Endothelial cell of umbilical vein (primary cell): Measurements from ENCODE around the gene PLIN5. TPM values are rescaled to one million over a fixed set of nuclear protein-coding genes. Genes with fewer than 3 reads are reported as not detected.

Experiments used
- BruUV-seq: library from RNA; stranded (reverse); fragments of 400-500 nt; replicated peaks from 2 replicates; lab custom pipeline; 2021; lab: Mats Ljungman, UMichigan
- CTCF ChIA-PET: fragments of 300-600, 350-600 bp; sonication (Branson Sonifier 250); formaldehyde crosslinking; loops from one replicate; lab custom pipeline; 2021; ENCODE audit warnings: antibody characterized with exemption, inconsistent platforms; lab: Charles Lee
- POLR2A ChIA-PET: fragments of 300-600, 350-600 bp; sonication (Branson Sonifier 250); formaldehyde crosslinking; loops from one replicate; lab custom pipeline; 2021; ENCODE audit warnings: antibody characterized with exemption, inconsistent platforms; lab: Charles Lee
- DNase-seq: peaks from one replicate; pipeline ENCODE4 v3.0.0-alpha.2; 2011; ENCODE audit warnings: low read depth, low spot score
- FAIRE-seq: peaks from 2 replicates; lab custom pipeline; 2011; peaks lifted over from hg19 to GRCh38; lab: Jason Lieb, UNC
- H2AFZ ChIP-seq: 2 replicates; pipeline ENCODE4 v1.6.0; 2012; ENCODE audit warnings: low read depth, low read length, control low read depth, inconsistent platforms
- H3K27ac ChIP-seq: 2 replicates; pipeline ENCODE4 v1.5.1; 2011; ENCODE audit warnings: low read depth, mild to moderate bottlenecking, control low read depth, low read length, moderate library complexity; ENCODE audit not compliant: insufficient read depth
- H3K27me3 ChIP-seq, 2 experiments: 2 replicates each; pipeline versions ENCODE4 v1.6.0 to v1.6.1; 2011; ENCODE audit warnings: low read length in 2 of 2, mixed read lengths in 1 of 2; ENCODE audit not compliant: control insufficient read depth in 2 of 2, insufficient read depth in 2 of 2
- H3K36me3 ChIP-seq, 2 experiments: 2 replicates in 1 of 2; 3 replicates in 1 of 2; pipeline ENCODE4 v1.5.1; 2011; ENCODE audit warnings: low read length in 2 of 2, mild to moderate bottlenecking in 1 of 2, moderate library complexity in 1 of 2; ENCODE audit not compliant: control insufficient read depth in 2 of 2, insufficient read depth in 2 of 2; ENCODE audit errors: extremely low read depth in 1 of 2
- H3K4me1 ChIP-seq: 3 replicates; pipeline ENCODE4 v1.5.1; 2011; ENCODE audit warnings: mild to moderate bottlenecking, low read length; ENCODE audit not compliant: control insufficient read depth, insufficient read depth; ENCODE audit errors: extremely low read depth
- H3K4me2 ChIP-seq: 2 replicates; pipeline ENCODE4 v1.6.1; 2011; ENCODE audit warnings: low read length, control low read depth, mixed read lengths; ENCODE audit not compliant: insufficient read depth
- H3K4me3 ChIP-seq, 3 experiments: fragments of 200-600 bp in 1 of 3; sonication (generic), shearing (Covaris generic) in 1 of 3; replicated peaks in 1 of 3; 2 replicates each; pipeline ENCODE4 v1.5.1; 2011 to 2016; ENCODE audit warnings: control low read depth in 3 of 3, low read length in 3 of 3, mild to moderate bottlenecking in 2 of 3, inconsistent platforms in 1 of 3, low read depth in 1 of 3, moderate library complexity in 1 of 3; ENCODE audit not compliant: insufficient read depth in 1 of 3
- H3K79me2 ChIP-seq: 2 replicates; pipeline ENCODE4 v1.6.0; 2012; ENCODE audit warnings: low read length, inconsistent platforms; ENCODE audit not compliant: control insufficient read depth, insufficient read depth
- H3K9ac ChIP-seq: replicated peaks from 2 replicates; pipeline ENCODE3; 2011; ENCODE audit warnings: low read length, control low read depth; ENCODE audit not compliant: insufficient read depth; ENCODE audit errors: extremely low read depth
- H3K9me1 ChIP-seq: replicated peaks from 3 replicates; pipeline ENCODE4 v1.6.0; 2011; ENCODE audit warnings: mild to moderate bottlenecking, low read length; ENCODE audit not compliant: control insufficient read depth, insufficient read depth; ENCODE audit errors: extremely low read depth
- H3K9me3 ChIP-seq: replicated peaks from 2 replicates; pipeline ENCODE4 v1.5.1; 2012; ENCODE audit warnings: low read length, inconsistent platforms; ENCODE audit not compliant: control insufficient read depth, insufficient read depth
- H4K20me1 ChIP-seq: replicated peaks from 2 replicates; pipeline ENCODE3; 2011; ENCODE audit warnings: mild to moderate bottlenecking, low read length; ENCODE audit not compliant: control insufficient read depth, insufficient read depth; ENCODE audit errors: extremely low read depth
- EZH2 ChIP-seq: IDR thresholded peaks from 2 replicates; pipeline ENCODE4 v1.6.1; 2012; ENCODE audit warnings: borderline replicate concordance, low read depth, mild to moderate bottlenecking, moderate library complexity, low read length, inconsistent platforms; ENCODE audit not compliant: severe bottlenecking
- FOS ChIP-seq: IDR thresholded peaks from 2 replicates; pipeline ENCODE4 v1.6.1; 2011; ENCODE audit warnings: mild to moderate bottlenecking, low read length, moderate library complexity, borderline replicate concordance; ENCODE audit not compliant: insufficient read depth
- GATA2 ChIP-seq: IDR thresholded peaks from 2 replicates; pipeline ENCODE4 v1.7.0; 2011; ENCODE audit warnings: low read depth, mild to moderate bottlenecking, moderate library complexity, mixed read lengths, low read length; ENCODE audit not compliant: insufficient read length, insufficient read depth
- JUN ChIP-seq: IDR thresholded peaks from 2 replicates; pipeline ENCODE4 v1.6.1; 2011; ENCODE audit warnings: borderline replicate concordance, low read depth; ENCODE audit not compliant: insufficient read length, insufficient read depth
- MYC ChIP-seq: IDR thresholded peaks from one replicate; pipeline ENCODE4 v1.6.1; 2011; ENCODE audit warnings: mild to moderate bottlenecking, low read depth, low read length
- POLR2A ChIP-seq: IDR thresholded peaks from 2 replicates; pipeline ENCODE4 v1.6.1; 2012; ENCODE audit warnings: low read depth, mild to moderate bottlenecking, control low read depth, low read length
- POLR2AphosphoS5 ChIP-seq: IDR thresholded peaks from 2 replicates; pipeline ENCODE4 v1.6.1; 2012; ENCODE audit warnings: low read depth, mild to moderate bottlenecking, control low read depth, low read length, moderate library complexity; ENCODE audit not compliant: insufficient read depth
- dilution Hi-C: fragments of 300-500 bp; cut with MboI; formaldehyde crosslinking; loops from one replicate; pipeline ENCODE4 v1.15.0; 2019; ENCODE audit warnings: low sequenced_read_pairs; ENCODE audit not compliant: extremely low pct_ligation_motif_present
- intact Hi-C: fragments of 100-400 bp; cut with micrococcal nuclease; formaldehyde crosslinking; loops from one replicate; pipeline ENCODE4 v1.10.0; 2022
- polyA plus RNA-seq, 4 experiments: library from polyadenylated mRNA; depleted of rRNA in 3 of 4; stranded (reverse) in 3 of 4; unstranded in 1 of 4; fragments of >200 nt; gene quantifications; 2 replicates each; pipeline versions ENCODE4 v1.2.1 to v1.2.3, GENCODE V29; 2011 to 2012; ENCODE audit warnings: missing spikeins in 1 of 4
- total RNA-seq: library from RNA; stranded (reverse); gene quantifications from 2 replicates; pipeline ENCODE4 v1.2.3, GENCODE V29; 2021
- TF ChIP-seq, protein P1 (sequence below), 2 donors: IDR thresholded peaks; 1 replicate in 1 of 2; 2 replicates in 1 of 2; pipeline ENCODE4 v1.5.1; 2011; ENCODE audit warnings: low read length in 2 of 2, mild to moderate bottlenecking in 2 of 2, moderate library complexity in 2 of 2, control low read depth in 1 of 2, inconsistent platforms in 1 of 2, low read depth in 1 of 2; ENCODE audit not compliant: insufficient read depth in 1 of 2; ENCODE audit errors: extremely low read depth in 1 of 2
- TF ChIP-seq, protein P2 (sequence below): IDR thresholded peaks from 2 replicates; pipeline ENCODE4 v1.6.1; 2011; ENCODE audit not compliant: insufficient read depth, insufficient read length

The PLIN5 gene
- total and polyA plus RNA-seq, 2 donors (not counting 3 experiments of a cell fraction or from before 2014, with no cell fraction given): 0.17 to 0.24 TPM

DNA sequence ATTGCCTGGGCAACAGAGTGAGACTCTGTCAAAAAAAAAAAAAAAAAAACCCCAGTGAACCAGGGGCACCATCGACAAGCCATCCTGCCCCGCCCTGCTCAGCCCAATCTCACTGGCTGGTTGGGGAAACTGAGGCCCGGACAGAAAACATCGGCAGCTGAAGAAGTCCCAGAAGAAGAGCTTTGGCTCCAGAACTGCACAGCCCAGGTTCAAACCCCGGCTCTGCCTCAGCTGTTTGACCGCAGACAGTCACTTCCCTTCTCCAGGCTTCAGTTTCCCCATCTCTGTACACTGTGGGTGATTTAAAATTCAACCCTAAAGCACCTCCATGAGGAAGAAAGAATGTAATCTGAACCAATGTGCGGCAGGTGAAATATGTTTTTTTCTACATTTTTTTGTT, 33.9 kb upstream of the PLIN5 start:
- Histone ChIP-seq H3K4me2 (no peak overlapping the region), H3K36me3 (peaks cover 0 to 3% of the 10 kb centered on the region in 2 experiments), H3K4me1 (peaks cover 19% of the 10 kb centered on the region), H3K4me3 (no peak overlapping the region), H3K27ac (no peak overlapping the region), H3K9me1 (no peaks in the 10 kb centered on the region), H3K79me2 (peaks cover 3% of the 10 kb centered on the region), H3K27me3 (no peaks in the 10 kb centered on the region), H3K9ac (no peak overlapping the region), H2AFZ (no peak overlapping the region), H4K20me1 (no peaks in the 10 kb centered on the region), H3K9me3 (no peaks in the 10 kb centered on the region)
- DNase-seq: no peak
- CTCF ChIA-PET: interaction anchor here (0.7 to 7.1 kb wide), 11 partner anchors 8 to 98 kb away, joined by 3 to 66 read pairs (median 4); partner anchors contain the start of gene SEMA6B
- POLR2A ChIA-PET: no interaction called here
- FAIRE-seq: no peak
- dilution Hi-C loops: no loop called here
- intact Hi-C loops: no loop called here
- no TSS peak for BruUV-seq
- no peak for TF ChIP-seq FOS
- TF ChIP-seq, protein P1, sequence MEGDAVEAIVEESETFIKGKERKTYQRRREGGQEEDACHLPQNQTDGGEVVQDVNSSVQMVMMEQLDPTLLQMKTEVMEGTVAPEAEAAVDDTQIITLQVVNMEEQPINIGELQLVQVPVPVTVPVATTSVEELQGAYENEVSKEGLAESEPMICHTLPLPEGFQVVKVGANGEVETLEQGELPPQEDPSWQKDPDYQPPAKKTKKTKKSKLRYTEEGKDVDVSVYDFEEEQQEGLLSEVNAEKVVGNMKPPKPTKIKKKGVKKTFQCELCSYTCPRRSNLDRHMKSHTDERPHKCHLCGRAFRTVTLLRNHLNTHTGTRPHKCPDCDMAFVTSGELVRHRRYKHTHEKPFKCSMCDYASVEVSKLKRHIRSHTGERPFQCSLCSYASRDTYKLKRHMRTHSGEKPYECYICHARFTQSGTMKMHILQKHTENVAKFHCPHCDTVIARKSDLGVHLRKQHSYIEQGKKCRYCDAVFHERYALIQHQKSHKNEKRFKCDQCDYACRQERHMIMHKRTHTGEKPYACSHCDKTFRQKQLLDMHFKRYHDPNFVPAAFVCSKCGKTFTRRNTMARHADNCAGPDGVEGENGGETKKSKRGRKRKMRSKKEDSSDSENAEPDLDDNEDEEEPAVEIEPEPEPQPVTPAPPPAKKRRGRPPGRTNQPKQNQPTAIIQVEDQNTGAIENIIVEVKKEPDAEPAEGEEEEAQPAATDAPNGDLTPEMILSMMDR (IDR thresholded peaks at IDR 0.05; ENCODE audit: extremely low read depth in 1 of 2, insufficient read depth in 1 of 2, low read depth in 1 of 2, low read length in 2 of 2): no peak
- TF ChIP-seq POLR2AphosphoS5: no peak
- TF ChIP-seq EZH2: no peak
- no peak for TF ChIP-seq JUN
- TF ChIP-seq GATA2: no peak
- TF ChIP-seq MYC: no peak
- TF ChIP-seq POLR2A: no peak
- TF ChIP-seq, protein P2, sequence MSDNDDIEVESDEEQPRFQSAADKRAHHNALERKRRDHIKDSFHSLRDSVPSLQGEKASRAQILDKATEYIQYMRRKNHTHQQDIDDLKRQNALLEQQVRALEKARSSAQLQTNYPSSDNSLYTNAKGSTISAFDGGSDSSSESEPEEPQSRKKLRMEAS: no peak
